Thoracic aorta (tissue), 2 donors: ENCODE results near the gene SARDH. TPM values are rescaled to one million over a fixed set of nuclear protein-coding genes. Genes with fewer than 3 reads are reported as not detected.

ENCODE experiments used
- ATAC-seq: fragments of 150-250 bp; one replicate; pipeline ENCODE4 v1.8.0; 2017; ENCODE audit warnings: low read depth; ENCODE audit not compliant: insufficient number of reproducible peaks, low FRiP score
- DNase-seq: peaks from one replicate; pipeline ENCODE4 v3.0.0-alpha.2; 2020; ENCODE audit warnings: low spot score
- H3K27ac ChIP-seq, 2 donors: fragments of 200-600 bp; sonication (generic); 1 replicate in 1 of 2; 2 replicates in 1 of 2; pipeline ENCODE4 v1.5.1; 2016; ENCODE audit warnings: mild to moderate bottlenecking in 2 of 2, moderate library complexity in 2 of 2
- H3K27me3 ChIP-seq: fragments of 200-600 bp; sonication (generic); replicated peaks from 2 replicates; pipeline ENCODE4 v1.6.0; 2016; ENCODE audit warnings: mild to moderate bottlenecking; ENCODE audit not compliant: insufficient read depth
- H3K36me3 ChIP-seq: fragments of 200-600 bp; sonication (generic); one replicate; pipeline ENCODE4 v1.5.1; 2016
- H3K4me1 ChIP-seq, 2 donors: fragments of 200-600 bp; sonication (generic); 1 replicate in 1 of 2; 2 replicates in 1 of 2; pipeline versions ENCODE4 v1.5.1 to v1.6.0; 2016; ENCODE audit warnings: low read depth in 2 of 2, mild to moderate bottlenecking in 1 of 2; ENCODE audit not compliant: control insufficient read depth in 1 of 2
- H3K4me3 ChIP-seq: fragments of 200-600 bp; sonication (generic); 2 replicates; pipeline ENCODE4 v1.5.1; 2016; ENCODE audit warnings: mild to moderate bottlenecking
- H3K9me3 ChIP-seq: fragments of 200-600 bp; sonication (generic); 2 replicates; pipeline ENCODE4 v1.5.1; 2016
- CTCF ChIP-seq: fragments of 200-600 bp; sonication (generic); IDR thresholded peaks from one replicate; pipeline ENCODE4 v1.5.1; 2019; ENCODE audit warnings: antibody characterized with exemption
- total RNA-seq, 2 donors: library from RNA; depleted of rRNA; stranded (reverse); fragments of >200 nt; gene quantifications; one replicate each; pipeline versions ENCODE4 v1.1.0 to v1.2.3, GENCODE V29; 2016

SARDH gene
- total RNA-seq, 2 donors from 2014 or later: 1.8 to 4.3 TPM

- Histone ChIP-seq H3K4me1 (peaks cover 0 to 8% of the 10 kb centered on the region in 2 donors), H3K9me3 (no peaks in the 10 kb centered on the region), H3K27me3 (no peaks in the 10 kb centered on the region), H3K36me3 (peaks cover 16% of the 10 kb centered on the region), H3K27ac (no peak overlapping the region), H3K4me3 (no peak overlapping the region)
- no peak for TF ChIP-seq CTCF
- DNase-seq (no peak), ATAC-seq (no peak)
Observed at GRCh38 chr9:133778336-133779013, 40.3 kb upstream of the SARDH start.

GRCh38 chr9:133777871-133778270 lies 39.7 kb upstream of the SARDH start:
- H3K27me3 ChIP-seq: no peaks in the 10 kb centered on the region
- peaks cover 16% of the 10 kb centered on the region for H3K36me3 ChIP-seq

GRCh38 chr9:133777068-133777791 lies 39.1 kb upstream of the SARDH start:
- Histone ChIP-seq H3K27ac (no peak overlapping the region), H3K4me1 (peaks cover 0 to 8% of the 10 kb centered on the region in 2 donors), H3K27me3 (no peaks in the 10 kb centered on the region), H3K9me3 (no peaks in the 10 kb centered on the region), H3K4me3 (no peak overlapping the region), H3K36me3 (peaks cover 16% of the 10 kb centered on the region)
- ATAC-seq: no peak
- no peak for DNase-seq
- TF ChIP-seq CTCF: no peak

More at GRCh38 chr9:133777871-133778270, 39.7 kb upstream of the SARDH start:
- no peak overlapping the region for H3K4me3 ChIP-seq
- ATAC-seq (no peak), DNase-seq (no peak)
- no peak overlapping the region for H3K27ac ChIP-seq
- TF ChIP-seq CTCF: no peak
- peaks cover 0 to 8% of the 10 kb centered on the region in 2 donors for H3K4me1 ChIP-seq
- H3K9me3 ChIP-seq: no peaks in the 10 kb centered on the region

GRCh38 chr9:133775951-133776905 lies 38.1 kb upstream of the SARDH start:
- no peaks in the 10 kb centered on the region for H3K27me3 ChIP-seq
- H3K4me1 ChIP-seq: peaks cover 0 to 8% of the 10 kb centered on the region in 2 donors
- no peak overlapping the region for H3K4me3 ChIP-seq
- no peaks in the 10 kb centered on the region for H3K9me3 ChIP-seq
- no peak for DNase-seq
- no peak for TF ChIP-seq CTCF
- H3K36me3 ChIP-seq: peaks cover 16% of the 10 kb centered on the region
- no peak for ATAC-seq
- H3K27ac ChIP-seq: no peak overlapping the region

GRCh38 chr9:133775291-133775690 lies 37.1 kb upstream of the SARDH start:
- DNase-seq (no peak), ATAC-seq (no peak)
- H3K9me3 ChIP-seq: no peaks in the 10 kb centered on the region
- H3K27me3 ChIP-seq: no peaks in the 10 kb centered on the region
- no peak overlapping the region for H3K27ac ChIP-seq
- TF ChIP-seq CTCF: no peak
- peaks cover 16% of the 10 kb centered on the region for H3K36me3 ChIP-seq
- H3K4me1 ChIP-seq: peaks cover 0 to 8% of the 10 kb centered on the region in 2 donors
- no peak overlapping the region for H3K4me3 ChIP-seq
